Medulla oblongata (tissue), 1 donor: Measurements from ENCODE around the gene PRADC1.
A peak's percentile ranks its signal among the peaks of the same experiment; 100 is the strongest.

Experiments used
- DNase-seq: peaks from one replicate; pipeline ENCODE4 v3.0.0-alpha.2; 2015; ENCODE audit errors: extremely low spot score

PRADC1 gene

GRCh38 chr2:73235315-73236028, 2.4 kb upstream of the PRADC1 start:
- DNase-seq = no peak

DNA sequence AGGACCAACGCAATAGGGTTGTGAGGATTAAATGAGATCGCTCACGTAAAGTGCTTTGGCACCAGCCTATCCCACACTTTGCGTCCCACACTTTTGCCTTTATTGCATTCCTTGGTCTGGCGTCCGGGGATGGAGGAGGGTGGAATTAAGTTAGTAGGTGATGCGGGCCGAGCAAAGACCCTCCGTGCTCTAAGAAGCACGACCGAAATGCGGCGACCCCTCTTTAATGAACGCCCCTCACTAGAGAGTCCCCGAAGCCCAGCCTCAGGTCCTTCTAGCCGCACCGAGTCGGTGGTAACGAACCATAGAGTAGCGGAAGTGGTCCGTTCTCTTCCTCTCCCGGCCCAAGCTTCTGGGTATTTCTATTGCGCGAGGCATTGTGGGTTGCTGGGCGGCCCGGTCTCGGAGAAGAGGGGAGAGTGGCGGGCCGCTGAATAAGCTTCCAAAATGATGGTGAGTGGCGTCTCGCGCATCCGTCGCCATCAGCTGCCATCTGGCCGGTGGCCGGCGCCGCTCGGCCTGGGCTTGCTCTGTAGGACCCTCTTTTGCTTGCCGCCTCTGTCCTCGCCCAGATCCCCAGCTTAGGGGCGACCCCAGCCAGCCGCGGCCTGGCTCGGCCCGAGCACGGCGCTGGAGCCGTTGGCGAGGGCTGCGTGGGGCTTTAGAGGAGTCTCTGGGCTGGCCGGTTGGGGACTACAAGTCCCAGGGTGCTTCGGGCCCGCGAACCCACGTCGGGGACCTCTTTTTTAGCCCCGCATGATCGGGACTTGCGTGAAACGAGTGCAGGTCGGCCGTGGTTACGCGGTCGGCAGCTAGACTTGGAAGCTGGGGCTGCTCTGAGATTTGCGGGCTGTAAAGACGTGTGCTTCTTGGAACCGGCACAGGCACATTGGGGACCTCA, 1.1 kb upstream of the PRADC1 start, which contains the start of gene CCT7:
Gene CCT7, plus strand, starts transcription at position 377 of the 901 bp plus-strand sequence. Its CDS starts 71 bp downstream, at position 448.
- DNase-seq = peak; percentile 97

DNA sequence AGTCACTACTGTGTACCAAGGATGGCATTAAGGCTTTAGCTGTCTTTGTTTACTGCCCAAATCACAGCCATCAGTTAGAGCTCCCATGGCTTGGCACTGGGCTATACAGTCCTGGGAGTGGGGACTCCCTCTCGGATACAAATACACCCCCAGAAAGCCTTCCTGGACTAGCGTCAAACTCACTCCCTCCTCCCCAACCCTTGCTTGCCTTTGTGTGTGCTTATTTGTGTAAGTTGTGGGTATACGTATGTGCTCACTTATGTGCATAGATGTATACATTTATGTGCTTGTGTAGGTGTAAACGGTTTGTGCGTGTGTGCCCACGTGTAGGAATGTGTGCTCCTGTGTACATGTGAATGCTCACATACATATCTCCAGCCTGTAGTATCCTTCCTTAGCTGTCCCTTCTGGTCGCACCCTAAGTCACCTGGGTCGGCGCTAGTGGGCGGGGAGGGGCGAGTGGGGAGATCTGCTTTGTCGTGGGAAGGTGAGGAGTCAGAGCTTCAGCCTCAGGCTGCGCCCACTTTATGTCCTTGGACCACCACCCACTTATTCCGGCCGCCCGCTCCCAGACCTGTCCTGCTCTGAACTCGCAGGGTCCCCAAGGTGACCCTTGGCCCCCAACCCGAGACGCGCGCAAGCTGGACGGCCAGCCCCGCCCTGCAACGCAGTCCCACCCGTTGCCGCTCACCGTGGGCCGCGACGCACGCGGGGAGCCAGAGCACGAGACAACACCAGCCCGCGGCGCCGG, 461 bp downstream of the PRADC1 start:
- no peak for DNase-seq

- DNase-seq = no peak
Measured at GRCh38 chr2:73228631-73229030, 4.4 kb downstream of the PRADC1 start.

GRCh38 chr2:73227086-73227485, 6.0 kb downstream of the PRADC1 start:
- no peak for DNase-seq

GRCh38 chr2:73225513-73226360, 7.3 kb downstream of the PRADC1 start:
- no peak for DNase-seq

DNA sequence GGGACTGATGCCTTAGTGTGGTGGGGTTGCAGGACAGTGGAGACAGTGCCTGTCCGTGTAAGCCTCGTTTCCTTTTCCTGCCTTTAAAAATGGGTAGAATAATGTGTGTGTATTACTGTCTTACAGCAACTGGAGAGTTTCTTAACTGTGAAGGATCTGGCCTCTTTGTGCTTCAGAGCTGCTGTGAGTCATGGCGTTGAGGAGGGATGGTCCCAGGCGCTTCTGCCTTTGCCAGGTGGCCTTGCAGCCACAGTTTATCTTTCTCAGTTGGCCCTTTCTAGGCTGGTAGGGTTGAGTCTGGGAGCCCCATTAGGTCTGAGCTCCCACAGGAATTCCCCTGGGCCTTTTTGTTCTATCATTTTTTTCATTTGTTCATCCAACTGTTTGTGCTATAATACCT, 9.2 kb downstream of the PRADC1 start:
- DNase-seq = no peak

DNA sequence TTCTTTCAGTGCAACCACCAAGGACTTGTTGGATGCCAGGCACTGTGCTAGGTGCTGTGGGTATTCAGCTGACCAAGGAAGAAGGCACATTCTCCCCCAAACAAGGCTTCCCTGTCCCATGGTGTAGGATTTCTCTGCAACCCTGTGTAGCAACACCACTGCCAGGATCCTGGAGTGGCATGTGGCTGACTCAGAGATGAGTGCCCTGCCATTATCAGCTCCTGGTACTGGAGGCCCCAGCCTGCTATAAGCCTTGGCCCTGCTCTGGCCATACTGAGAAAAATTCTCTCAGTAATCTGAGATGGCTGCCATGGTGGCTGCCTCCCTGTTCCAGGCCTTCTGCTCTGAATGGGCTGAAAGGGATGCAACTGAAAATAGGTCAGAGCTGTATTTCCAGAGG, 14.7 kb downstream of the PRADC1 start:
- no peak for DNase-seq

DNA sequence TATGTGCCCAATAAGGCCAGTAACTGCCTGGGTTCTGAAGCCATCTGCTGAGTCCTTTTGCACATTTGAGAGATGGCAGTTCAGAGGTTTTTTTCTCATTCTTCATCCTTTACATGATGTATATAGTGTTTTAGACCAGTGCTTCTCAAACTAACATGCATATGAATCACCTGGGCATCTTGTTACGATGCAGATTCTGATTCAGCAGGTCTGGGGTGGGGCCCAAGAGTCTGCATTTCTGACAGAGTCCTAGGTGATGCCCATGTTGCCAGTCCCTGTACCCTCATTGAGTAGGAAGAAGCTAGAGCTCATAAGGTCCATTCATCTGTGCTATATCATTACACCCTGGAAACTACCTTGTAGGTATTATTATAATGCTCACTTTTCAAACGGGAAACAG, 15.2 kb downstream of the PRADC1 start:
- DNase-seq = no peak

GRCh38 chr2:73217160-73217559, 15.9 kb downstream of the PRADC1 start:
- no peak for DNase-seq

GRCh38 chr2:73215254-73215653, 17.8 kb downstream of the PRADC1 start:
- DNase-seq = no peak

GRCh38 chr2:73214120-73215035, 18.7 kb downstream of the PRADC1 start, which contains the start of gene SMYD5:
TSS of gene SMYD5 (plus strand) at chr2:73214245. CDS start at chr2:73214267, 22 bp downstream.
- DNase-seq = peak; percentile 87

- DNase-seq = peak; percentile 74
Measured at GRCh38 chr2:73212448-73213176, 20.4 kb downstream of the PRADC1 start.

DNA sequence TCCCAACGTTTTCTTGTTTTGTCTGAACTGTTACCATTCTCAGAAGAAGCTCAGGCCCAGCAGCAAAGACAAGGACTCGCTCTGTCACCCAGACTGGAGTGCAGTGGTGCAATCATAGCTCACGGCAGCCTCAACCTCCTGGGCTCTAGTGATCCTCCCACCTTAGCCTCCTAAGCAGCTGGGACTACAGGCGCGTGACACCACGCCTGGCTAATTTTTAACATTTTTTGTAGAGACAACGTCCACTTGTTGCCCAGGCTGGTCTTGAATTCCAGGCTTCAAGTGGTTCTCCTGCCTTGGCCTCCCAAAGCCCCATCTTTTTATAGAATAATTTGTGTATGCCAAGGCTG, 21.0 kb downstream of the PRADC1 start:
- no peak for DNase-seq

- DNase-seq = no peak
Measured at GRCh38 chr2:73210696-73211095, 22.3 kb downstream of the PRADC1 start.

- DNase-seq = no peak
Measured at GRCh38 chr2:73210019-73210418, 23.0 kb downstream of the PRADC1 start.

DNA sequence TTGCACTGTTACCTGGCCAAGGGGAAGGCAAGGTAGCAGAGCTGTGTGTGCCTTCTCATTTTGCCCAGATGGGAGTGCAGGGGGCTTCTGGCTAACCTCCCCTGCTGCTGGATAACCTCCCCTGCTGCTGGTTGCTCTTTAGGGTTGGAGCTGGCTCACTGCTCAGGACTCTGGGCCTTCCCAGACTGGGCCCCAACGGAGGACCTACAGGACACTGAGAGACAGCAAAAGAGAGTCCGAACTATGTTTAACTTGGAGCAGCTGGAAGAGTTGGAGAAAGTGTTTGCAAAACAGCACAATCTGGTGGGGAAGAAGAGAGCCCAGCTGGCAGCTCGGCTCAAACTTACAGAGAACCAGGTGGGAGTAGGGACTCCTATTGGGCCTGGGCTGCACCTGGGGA, 24.8 kb downstream of the PRADC1 start:
- DNase-seq = no peak

DNA sequence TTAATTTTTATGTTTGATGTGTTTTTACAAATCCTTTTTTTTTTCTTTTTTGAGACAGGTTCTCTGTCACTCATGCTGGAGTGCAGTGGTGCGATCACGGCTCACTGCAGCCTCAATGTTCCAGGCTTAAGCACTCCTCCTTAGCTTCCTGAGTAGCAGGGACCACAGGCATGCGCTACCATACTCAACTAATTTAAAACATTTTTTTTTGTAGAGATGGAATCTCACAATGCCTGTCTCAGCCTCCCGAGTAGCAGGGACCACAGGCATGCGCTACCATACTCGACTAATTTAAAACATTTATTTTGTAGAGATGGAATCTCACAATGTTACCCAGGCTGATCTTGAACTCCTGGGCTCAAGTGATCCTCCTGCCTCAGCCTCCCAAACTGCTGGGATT, 27.4 kb downstream of the PRADC1 start:
- DNase-seq = no peak

GRCh38 chr2:73203055-73203681, 29.9 kb downstream of the PRADC1 start:
- DNase-seq = no peak
